Fibroblast of lung (primary cell): ENCODE measurements around the gene NFAM1. TPM values are rescaled to one million over a fixed set of nuclear protein-coding genes. Genes with fewer than 3 reads are reported as not detected.

ENCODE experiments used
- DNase-seq, 2 donors: peaks; one replicate each; pipeline versions ENCODE4 v3.0.0 to v3.0.0-alpha.2; 2010; ENCODE audit warnings: low read depth in 2 of 2
- H2AFZ ChIP-seq: 2 replicates; pipeline ENCODE4 v1.5.1; 2012; ENCODE audit warnings: low read length, control low read depth, inconsistent platforms
- H3K27ac ChIP-seq: 2 replicates; pipeline ENCODE4 v1.5.1; 2011; ENCODE audit warnings: low read length, control low read depth; ENCODE audit not compliant: insufficient read depth
- H3K27me3 ChIP-seq: 2 replicates; pipeline ENCODE4 v1.5.1; 2011; ENCODE audit warnings: mild to moderate bottlenecking, low read length; ENCODE audit not compliant: control insufficient read depth, insufficient read depth
- H3K36me3 ChIP-seq: 2 replicates; pipeline ENCODE4 v1.5.1; 2011; ENCODE audit warnings: low read length; ENCODE audit not compliant: control insufficient read depth, insufficient read depth
- H3K4me1 ChIP-seq: 2 replicates; pipeline ENCODE4 v1.5.1; 2011; ENCODE audit warnings: low read length; ENCODE audit not compliant: control insufficient read depth, insufficient read depth; ENCODE audit errors: extremely low read depth
- H3K4me2 ChIP-seq: 2 replicates; pipeline ENCODE4 v1.5.1; 2011; ENCODE audit warnings: low read length, control low read depth; ENCODE audit not compliant: insufficient read depth; ENCODE audit errors: extremely low read depth
- H3K4me3 ChIP-seq, 4 experiments: fragments of 200-600 bp in 1 of 4; sonication (generic) in 1 of 4; replicated peaks in 1 of 4; 2 replicates each; pipeline ENCODE4 v1.5.1; 2011 to 2016; ENCODE audit warnings: low read length in 4 of 4, low read depth in 3 of 4, mild to moderate bottlenecking in 3 of 4, control low read depth in 2 of 4, inconsistent platforms in 1 of 4, mixed read lengths in 1 of 4; ENCODE audit not compliant: insufficient read depth in 1 of 4; ENCODE audit errors: control extremely low read depth in 1 of 4
- H3K79me2 ChIP-seq: 2 replicates; pipeline ENCODE4 v1.5.1; 2012; ENCODE audit warnings: mild to moderate bottlenecking, low read length, inconsistent platforms; ENCODE audit not compliant: control insufficient read depth, insufficient read depth
- H3K9ac ChIP-seq: 2 replicates; pipeline ENCODE4 v1.5.1; 2011; ENCODE audit warnings: mild to moderate bottlenecking, low read length, control low read depth; ENCODE audit not compliant: insufficient read depth
- H3K9me3 ChIP-seq: 2 replicates; pipeline ENCODE4 v1.5.1; 2012; ENCODE audit warnings: low read depth, low read length; ENCODE audit not compliant: control insufficient read depth, insufficient read depth
- H4K20me1 ChIP-seq: 2 replicates; pipeline ENCODE4 v1.5.1; 2011; ENCODE audit warnings: low read length; ENCODE audit not compliant: control insufficient read depth, insufficient read depth; ENCODE audit errors: extremely low read depth
- EZH2 ChIP-seq: IDR thresholded peaks from 2 replicates; pipeline ENCODE4 v1.5.1; 2012; ENCODE audit warnings: low read length, control low read depth, mild to moderate bottlenecking; ENCODE audit errors: missing control alignments
- polyA plus RNA-seq, 2 donors: library from polyadenylated mRNA; depleted of rRNA in 1 of 2; stranded (reverse) in 1 of 2; unstranded in 1 of 2; fragments of >200 nt; gene quantifications; 2 replicates each; pipeline ENCODE4 v1.2.1, GENCODE V29; 2011 to 2012; ENCODE audit warnings: missing spikeins in 1 of 2
- total RNA-seq: library from RNA; depleted of rRNA; stranded (reverse); fragments of >200 nt; gene quantifications from 2 replicates; pipeline ENCODE4 v1.2.1, GENCODE V29; 2014
- TF ChIP-seq, protein P1 (sequence below), 2 donors: IDR thresholded peaks in 1 of 2; conservative IDR thresholded peaks in 1 of 2; 1 replicate in 1 of 2; 2 replicates in 1 of 2; pipeline ENCODE4 v1.5.1; 2011 to 2012; ENCODE audit warnings: low read length in 2 of 2, control low read depth in 1 of 2, inconsistent platforms in 1 of 2, low read depth in 1 of 2, mild to moderate bottlenecking in 1 of 2

Gene NFAM1
- total and polyA plus RNA-seq, 2 donors (not counting 1 experiment from before 2014, with no cell fraction given) = 0.17 TPM; not detected in 1

DNA sequence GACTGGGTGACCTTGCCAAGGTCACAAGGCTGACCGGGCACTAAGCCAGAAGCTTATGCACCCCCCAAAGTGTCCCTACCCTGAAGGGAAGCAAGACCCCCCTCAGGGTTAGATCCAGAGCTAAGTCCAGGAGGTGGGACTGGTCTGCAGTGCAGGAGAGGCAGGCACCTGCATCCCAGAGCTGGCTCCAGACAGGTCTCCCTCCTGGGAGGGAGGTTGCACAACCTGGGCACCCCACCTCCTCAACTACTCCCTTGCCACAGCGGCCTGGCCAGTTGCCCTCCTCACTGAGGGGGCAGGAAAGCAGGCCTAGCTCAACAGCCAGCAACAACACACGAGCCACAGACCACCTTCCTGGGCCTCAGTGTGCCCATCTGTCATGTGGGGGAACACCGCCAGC is 86.7 kb downstream of the NFAM1 start:
- H3K9me3 ChIP-seq = no peaks in the 10 kb centered on the region
- H3K9ac ChIP-seq = no peak overlapping the region
- TF ChIP-seq, protein P1, sequence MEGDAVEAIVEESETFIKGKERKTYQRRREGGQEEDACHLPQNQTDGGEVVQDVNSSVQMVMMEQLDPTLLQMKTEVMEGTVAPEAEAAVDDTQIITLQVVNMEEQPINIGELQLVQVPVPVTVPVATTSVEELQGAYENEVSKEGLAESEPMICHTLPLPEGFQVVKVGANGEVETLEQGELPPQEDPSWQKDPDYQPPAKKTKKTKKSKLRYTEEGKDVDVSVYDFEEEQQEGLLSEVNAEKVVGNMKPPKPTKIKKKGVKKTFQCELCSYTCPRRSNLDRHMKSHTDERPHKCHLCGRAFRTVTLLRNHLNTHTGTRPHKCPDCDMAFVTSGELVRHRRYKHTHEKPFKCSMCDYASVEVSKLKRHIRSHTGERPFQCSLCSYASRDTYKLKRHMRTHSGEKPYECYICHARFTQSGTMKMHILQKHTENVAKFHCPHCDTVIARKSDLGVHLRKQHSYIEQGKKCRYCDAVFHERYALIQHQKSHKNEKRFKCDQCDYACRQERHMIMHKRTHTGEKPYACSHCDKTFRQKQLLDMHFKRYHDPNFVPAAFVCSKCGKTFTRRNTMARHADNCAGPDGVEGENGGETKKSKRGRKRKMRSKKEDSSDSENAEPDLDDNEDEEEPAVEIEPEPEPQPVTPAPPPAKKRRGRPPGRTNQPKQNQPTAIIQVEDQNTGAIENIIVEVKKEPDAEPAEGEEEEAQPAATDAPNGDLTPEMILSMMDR (conservative IDR thresholded peaks at IDR 0.05 in 1 of 2, IDR thresholded peaks at IDR 0.05 in 1 of 2; ENCODE audit: low read depth in 1 of 2, low read length in 2 of 2) = no peak
- TF ChIP-seq EZH2 = no peak
- no peaks in the 10 kb centered on the region for H3K36me3 ChIP-seq
- no peak overlapping the region for H3K4me3 ChIP-seq
- H3K27me3 ChIP-seq = peaks cover 2% of the 10 kb centered on the region
- no peaks in the 10 kb centered on the region for H3K79me2 ChIP-seq
- H2AFZ ChIP-seq = no peak overlapping the region
- H4K20me1 ChIP-seq = no peaks in the 10 kb centered on the region
- DNase-seq = no peak
- H3K4me2 ChIP-seq = no peak overlapping the region
- H3K4me1 ChIP-seq = no peaks in the 10 kb centered on the region
- H3K27ac ChIP-seq = no peak overlapping the region

DNA sequence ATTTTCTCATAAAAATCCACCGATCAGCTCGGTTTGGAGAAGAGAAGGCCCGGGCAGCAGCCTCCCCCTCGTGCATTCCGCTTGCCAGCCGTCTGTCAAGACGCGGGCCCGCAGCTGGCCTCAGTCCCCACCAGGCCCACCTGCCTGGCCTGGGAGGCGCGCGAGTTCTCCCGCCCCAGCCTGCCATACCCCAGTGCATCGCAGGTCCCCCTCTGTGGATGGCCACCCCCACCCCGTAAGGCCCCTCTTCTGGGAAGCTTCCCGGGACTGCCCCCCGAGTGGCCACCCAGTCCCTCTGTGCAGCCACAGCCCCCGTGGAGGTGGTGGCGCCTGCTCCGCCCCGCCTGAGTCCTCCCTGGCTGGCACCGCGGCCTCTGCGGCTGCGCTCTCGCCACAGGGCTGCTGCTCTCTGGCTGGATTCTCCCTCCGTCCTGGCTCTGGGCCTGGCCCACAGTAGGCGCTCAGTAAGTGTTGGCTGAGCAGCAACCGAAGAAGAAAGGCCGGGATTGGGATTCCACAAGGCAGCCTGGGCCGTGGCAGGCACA is 87.8 kb downstream of the NFAM1 start:
- peak overlapping the region in 1 of 4 experiments; percentile 25 for H3K4me3 ChIP-seq
- H3K4me2 ChIP-seq = peak overlapping the region; percentile 23
- no peaks in the 10 kb centered on the region for H3K79me2 ChIP-seq
- no peak overlapping the region for H2AFZ ChIP-seq
- no peaks in the 10 kb centered on the region for H3K36me3 ChIP-seq
- no peaks in the 10 kb centered on the region for H3K9me3 ChIP-seq
- peak; percentile 17 to 70 for DNase-seq
- no peaks in the 10 kb centered on the region for H4K20me1 ChIP-seq
- no peak overlapping the region for H3K9ac ChIP-seq
- H3K4me1 ChIP-seq = no peaks in the 10 kb centered on the region
- peaks cover 2% of the 10 kb centered on the region for H3K27me3 ChIP-seq
- no peak overlapping the region for H3K27ac ChIP-seq
- no peak for TF ChIP-seq EZH2
- TF ChIP-seq, protein P1 (conservative IDR thresholded peaks at IDR 0.05 in 1 of 2, IDR thresholded peaks at IDR 0.05 in 1 of 2; ENCODE audit: low read depth in 1 of 2, low read length in 2 of 2) = no peak

DNA sequence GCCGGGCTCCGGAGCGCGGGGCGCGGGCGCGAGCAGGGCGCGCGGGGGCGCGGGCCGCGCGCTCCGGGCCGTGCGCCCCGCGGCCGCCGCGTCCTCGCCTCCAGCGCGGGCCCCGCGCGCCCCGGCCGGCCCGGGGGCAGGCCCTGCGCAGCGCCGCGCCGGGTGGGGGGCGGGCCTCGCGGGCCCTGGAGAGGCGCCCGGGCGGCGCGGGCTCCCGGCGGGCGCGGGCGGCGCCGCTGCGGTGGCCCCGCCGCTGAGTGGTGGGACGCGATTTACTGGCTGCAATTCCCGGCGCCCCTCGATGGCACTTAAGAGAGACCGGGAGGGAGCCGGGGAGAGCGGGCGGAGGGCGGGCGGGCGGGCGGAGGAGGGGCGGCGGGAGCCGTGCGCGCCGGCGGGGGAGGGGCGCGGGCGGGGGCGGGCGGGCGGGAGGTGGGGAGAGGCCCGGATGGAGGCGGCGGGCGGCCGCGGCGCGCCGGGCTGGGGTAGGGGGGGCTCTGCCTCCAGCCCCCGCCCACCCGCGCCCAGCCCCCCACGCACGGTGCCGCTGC is 88.6 kb downstream of the NFAM1 start:
- Histone ChIP-seq H3K36me3 (no peaks in the 10 kb centered on the region), H3K4me3 (no peak overlapping the region), H3K79me2 (no peaks in the 10 kb centered on the region), H3K4me2 (no peak overlapping the region), H4K20me1 (no peaks in the 10 kb centered on the region), H3K27me3 (peaks cover 2% of the 10 kb centered on the region), H3K9me3 (no peaks in the 10 kb centered on the region), H3K27ac (no peak overlapping the region), H3K4me1 (no peaks in the 10 kb centered on the region), H3K9ac (no peak overlapping the region), H2AFZ (no peak overlapping the region)
- no peak for TF ChIP-seq EZH2
- TF ChIP-seq, protein P1 (conservative IDR thresholded peaks at IDR 0.05 in 1 of 2, IDR thresholded peaks at IDR 0.05 in 1 of 2; ENCODE audit: low read depth in 1 of 2, low read length in 2 of 2) = no peak
- DNase-seq = peak in 1 of 2 donors; percentile 15
